RWPE1 (cell line): ENCODE data around the gene CSTF3.
"Not testable (repeated sequence)": the region's sequence is repeated elsewhere in the genome, so short reads cannot be mapped to it uniquely, and the experiment has no call there.

ENCODE experiments used
- CTCF ChIA-PET: fragments of 350-600 bp; sonication (Branson Sonifier 250); formaldehyde crosslinking; extraction: SDS; loops from one replicate; lab custom pipeline; 2021; lab: Yijun Ruan, JAX
- POLR2A ChIA-PET: fragments of 400-600 bp; formaldehyde crosslinking; extraction: SDS; loops from one replicate; lab custom pipeline; 2020; ENCODE audit warnings: antibody characterized with exemption; ENCODE audit not compliant: low non-redundant PET; lab: Yijun Ruan, JAX
- DNase-seq: peaks from one replicate; pipeline ENCODE4 v3.0.0; 2012; ENCODE audit warnings: low spot score
- H3K27ac ChIP-seq: fragments of 450-650 bp; 2 replicates; pipeline ENCODE4 v1.5.1; 2017
- TF ChIP-seq, protein P1 (sequence below): fragments of 450-650 bp; conservative IDR thresholded peaks from 2 replicates; pipeline ENCODE4 v1.5.1; 2017; ENCODE audit warnings: low read depth, mild to moderate bottlenecking

CSTF3 gene

GRCh38 chr11:33055375-33055774 is 105.9 kb downstream of the CSTF3 start:
- ChIA-PET POLR2A (no interaction called here), CTCF (interaction anchor here (0.6 to 1.4 kb wide), 2 partner anchors 10 to 1001 kb away, joined by 3 to 5 read pairs; no protein-coding TSS in a partner anchor)
- H3K27ac ChIP-seq, result no peak overlapping the region
- TF ChIP-seq, protein P1, sequence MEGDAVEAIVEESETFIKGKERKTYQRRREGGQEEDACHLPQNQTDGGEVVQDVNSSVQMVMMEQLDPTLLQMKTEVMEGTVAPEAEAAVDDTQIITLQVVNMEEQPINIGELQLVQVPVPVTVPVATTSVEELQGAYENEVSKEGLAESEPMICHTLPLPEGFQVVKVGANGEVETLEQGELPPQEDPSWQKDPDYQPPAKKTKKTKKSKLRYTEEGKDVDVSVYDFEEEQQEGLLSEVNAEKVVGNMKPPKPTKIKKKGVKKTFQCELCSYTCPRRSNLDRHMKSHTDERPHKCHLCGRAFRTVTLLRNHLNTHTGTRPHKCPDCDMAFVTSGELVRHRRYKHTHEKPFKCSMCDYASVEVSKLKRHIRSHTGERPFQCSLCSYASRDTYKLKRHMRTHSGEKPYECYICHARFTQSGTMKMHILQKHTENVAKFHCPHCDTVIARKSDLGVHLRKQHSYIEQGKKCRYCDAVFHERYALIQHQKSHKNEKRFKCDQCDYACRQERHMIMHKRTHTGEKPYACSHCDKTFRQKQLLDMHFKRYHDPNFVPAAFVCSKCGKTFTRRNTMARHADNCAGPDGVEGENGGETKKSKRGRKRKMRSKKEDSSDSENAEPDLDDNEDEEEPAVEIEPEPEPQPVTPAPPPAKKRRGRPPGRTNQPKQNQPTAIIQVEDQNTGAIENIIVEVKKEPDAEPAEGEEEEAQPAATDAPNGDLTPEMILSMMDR, result no peak
- no peak for DNase-seq

GRCh38 chr11:33052231-33052630 is 109.0 kb downstream of the CSTF3 start:
- TF ChIP-seq, protein P1, result no peak
- H3K27ac ChIP-seq, result no peak overlapping the region
- DNase-seq, result no peak
- CTCF ChIA-PET, result interaction anchor here (0.7 kb wide), 2 partner anchors 462 to 1248 kb away, joined by 5 read pairs; no protein-coding TSS in a partner anchor
- POLR2A ChIA-PET, result no interaction called here

DNA sequence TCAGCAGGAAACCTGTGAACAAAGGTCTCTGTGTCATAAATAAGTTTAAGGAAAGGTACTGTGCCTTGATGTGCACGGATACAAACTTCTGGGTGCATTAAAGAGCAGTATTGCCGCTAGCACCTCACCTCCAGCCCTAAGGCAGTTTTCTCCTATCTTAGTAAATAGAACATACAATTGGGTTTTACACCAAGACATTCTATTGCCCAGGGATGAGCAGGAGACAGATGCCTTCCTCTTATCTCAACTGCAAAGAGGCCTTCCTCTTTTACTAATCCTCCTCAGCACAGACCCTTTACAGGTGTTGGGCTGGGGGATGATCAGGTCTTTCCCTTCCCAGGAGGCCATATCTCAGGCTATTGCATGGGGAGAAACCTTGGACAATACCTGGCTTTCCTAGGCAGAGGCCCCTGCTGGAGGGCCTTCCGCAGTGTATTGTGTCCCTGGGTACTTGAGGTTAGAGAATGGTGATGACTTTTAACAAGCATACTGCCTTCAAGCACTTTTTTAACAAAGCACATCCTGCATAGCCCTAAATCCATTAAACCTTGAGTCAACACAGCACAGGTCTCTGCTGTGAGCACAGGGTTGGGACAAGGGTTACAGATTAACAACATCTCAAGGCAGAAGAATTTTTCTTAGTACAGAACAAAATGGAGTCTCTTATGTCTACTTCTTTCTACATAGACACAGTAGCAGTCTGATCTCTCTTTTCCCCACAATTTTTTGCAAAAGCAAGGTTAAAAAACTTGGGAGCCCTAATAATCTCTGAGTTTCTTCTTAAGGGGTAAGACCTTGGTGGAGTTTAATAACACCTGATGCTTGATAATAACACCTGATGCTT is 111.5 kb downstream of the CSTF3 start:
- DNase-seq, H3K27ac ChIP-seq, CTCF ChIA-PET, POLR2A ChIA-PET: not testable (repeated sequence)

DNA sequence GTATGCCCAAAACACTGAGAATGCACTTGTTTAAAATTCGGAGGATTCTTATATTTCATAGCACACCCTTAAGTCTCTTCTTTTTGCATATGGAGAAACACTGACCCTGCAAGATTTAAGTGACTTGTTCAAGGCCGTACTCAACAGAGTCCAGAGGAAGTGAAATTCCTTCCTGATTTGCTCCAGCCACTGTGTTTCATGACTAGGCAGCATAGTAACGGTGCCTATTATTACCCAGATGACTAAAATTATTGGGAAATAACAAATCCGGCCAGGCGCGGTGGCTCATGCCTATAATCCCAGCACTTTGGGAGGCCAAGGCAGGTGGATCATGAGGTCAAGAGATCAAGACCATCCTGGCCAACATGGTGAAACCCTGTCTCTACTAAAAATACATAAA is 112.6 kb downstream of the CSTF3 start:
- H3K27ac ChIP-seq, result 0 out of 2 replicates have a peak overlapping the region, but pooled peaks have one; percentile 31
- DNase-seq, CTCF ChIA-PET, POLR2A ChIA-PET: not testable (repeated sequence)

DNA sequence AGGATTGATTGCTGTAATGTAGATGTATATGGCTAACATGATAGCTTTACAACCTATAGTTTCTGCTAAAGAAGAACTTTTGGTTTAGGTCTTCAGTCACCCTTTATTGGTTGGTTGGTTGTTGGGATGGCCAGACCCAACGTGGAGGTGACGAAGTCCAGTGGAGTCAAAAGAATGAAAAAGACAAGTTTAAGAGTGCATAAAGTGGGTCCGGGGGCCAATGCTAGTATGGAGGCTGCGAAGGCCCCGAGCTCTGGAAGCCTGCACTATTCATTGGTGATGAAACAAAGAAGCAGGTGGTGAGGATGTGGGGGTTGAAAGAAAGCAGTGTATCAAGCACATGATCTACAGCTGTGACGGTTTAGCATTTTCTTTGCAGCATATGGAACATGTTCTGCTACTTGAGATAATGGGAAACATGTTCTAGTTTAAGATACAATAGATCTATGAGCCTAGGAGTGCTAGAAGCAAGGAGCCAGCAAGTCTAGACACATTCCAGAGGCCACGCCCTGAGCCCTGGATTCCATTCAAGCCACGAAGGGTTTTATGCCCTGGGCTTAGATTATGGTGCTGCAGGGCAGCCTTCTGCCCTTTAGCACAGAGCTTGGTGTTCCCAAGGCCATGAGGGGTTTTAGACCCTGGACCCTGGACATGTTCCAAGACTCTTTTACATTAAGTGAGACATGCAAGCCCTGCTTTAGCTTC is 115.6 kb downstream of the CSTF3 start:
- ChIA-PET POLR2A (no interaction called here), CTCF (interaction anchor here (0.5 to 1.1 kb wide), 3 partner anchors 20 to 31 kb away, joined by 3 to 8 read pairs (median 3); no protein-coding TSS in a partner anchor)
- H3K27ac ChIP-seq, result peak overlapping the region; percentile 94
- DNase-seq, result no peak
- TF ChIP-seq, protein P1, result no peak

GRCh38 chr11:33044285-33044756 is 117.0 kb downstream of the CSTF3 start:
- peak overlapping the region; percentile 24; the same call in 1 of the 2 replicates for H3K27ac ChIP-seq
- POLR2A ChIA-PET, result no interaction called here
- TF ChIP-seq, protein P1, result no peak
- CTCF ChIA-PET, result interaction anchor here (0.7 to 1.1 kb wide), 2 partner anchors 14 to 21 kb away, joined by 4 to 8 read pairs; no protein-coding TSS in a partner anchor
- DNase-seq, result peak; percentile 72

GRCh38 chr11:33043221-33043830 is 118.0 kb downstream of the CSTF3 start:
- ChIA-PET CTCF (interaction anchor here (0.6 kb wide), 1 partner anchor 160 kb away, joined by 5 read pairs; no protein-coding TSS in a partner anchor), POLR2A (no interaction called here)
- no peak for DNase-seq
- H3K27ac ChIP-seq, result peak overlapping the region; percentile 80
- TF ChIP-seq, protein P1, result no peak
